WTC11 (cell line): Measurements from ENCODE around the gene RNF126. TPM values are rescaled to one million over a fixed set of nuclear protein-coding genes. Genes with fewer than 3 reads are reported as not detected.

Source experiments
- AFF4 ChIP-seq: sonication (generic); formaldehyde crosslinking; IDR thresholded peaks from 2 replicates; pipeline ENCODE4 v1.8.1; 2023; ENCODE audit warnings: mild to moderate bottlenecking, missing genetic modification reagents, borderline replicate concordance
- AR ChIP-seq: fragments of 250-450 bp; sonication (Bioruptor Pico); IDR thresholded peaks from 2 replicates; pipeline ENCODE4 v1.9.0; 2021; ENCODE audit warnings: mild to moderate bottlenecking
- ATF2 ChIP-seq: sonication (generic); formaldehyde crosslinking; IDR thresholded peaks from 2 replicates; pipeline ENCODE4 v1.8.1; 2022; ENCODE audit warnings: low read depth, missing genetic modification reagents, borderline replicate concordance
- ATF6 ChIP-seq: sonication (generic); formaldehyde crosslinking; IDR thresholded peaks from 2 replicates; pipeline ENCODE4 v1.8.1; 2023; ENCODE audit warnings: mild to moderate bottlenecking, missing genetic modification reagents
- CREB1 ChIP-seq: sonication (generic); formaldehyde crosslinking; IDR thresholded peaks from 2 replicates; pipeline ENCODE4 v1.8.0; 2023; ENCODE audit warnings: mild to moderate bottlenecking, missing genetic modification reagents
- ERG ChIP-seq: fragments of 250-450 bp; sonication (Bioruptor Pico); IDR thresholded peaks from 2 replicates; pipeline ENCODE4 v1.8.0; 2021; ENCODE audit warnings: mild to moderate bottlenecking
- ETV6 ChIP-seq: sonication (generic); formaldehyde crosslinking; IDR thresholded peaks from 2 replicates; pipeline ENCODE4 v1.8.1; 2022; ENCODE audit warnings: mild to moderate bottlenecking, missing genetic modification reagents
- FOXK1 ChIP-seq: sonication (generic); formaldehyde crosslinking; IDR thresholded peaks from 2 replicates; pipeline ENCODE4 v1.8.0; 2022; ENCODE audit warnings: mild to moderate bottlenecking, moderate library complexity, missing genetic modification reagents
- MAX ChIP-seq: sonication (generic); formaldehyde crosslinking; IDR thresholded peaks from 2 replicates; pipeline ENCODE4 v1.8.0; 2022; ENCODE audit warnings: mild to moderate bottlenecking, missing genetic modification reagents
- MXD4 ChIP-seq: fragments of 250-450 bp; sonication (Bioruptor Pico); IDR thresholded peaks from 2 replicates; pipeline ENCODE4 v1.8.0; 2021; ENCODE audit warnings: mild to moderate bottlenecking, moderate library complexity, borderline replicate concordance
- NFYB ChIP-seq: sonication (generic); formaldehyde crosslinking; conservative IDR thresholded peaks from 2 replicates; pipeline ENCODE4 v1.8.0; 2022; ENCODE audit warnings: low read depth, missing genetic modification reagents
- SMAD3 ChIP-seq: sonication (generic); formaldehyde crosslinking; IDR thresholded peaks from 2 replicates; pipeline ENCODE4 v1.8.0; 2022; ENCODE audit warnings: missing genetic modification reagents, mild to moderate bottlenecking, borderline replicate concordance
- SP1 ChIP-seq: sonication (generic); formaldehyde crosslinking; conservative IDR thresholded peaks from 2 replicates; pipeline ENCODE4 v1.8.1; 2022; ENCODE audit warnings: missing genetic modification reagents
- STAT6 ChIP-seq: sonication (generic); formaldehyde crosslinking; conservative IDR thresholded peaks from 2 replicates; pipeline ENCODE4 v1.8.1; 2023; ENCODE audit warnings: mild to moderate bottlenecking, low read depth, missing genetic modification reagents, moderate library complexity
- ZBTB21 ChIP-seq: sonication (generic); formaldehyde crosslinking; IDR thresholded peaks from 2 replicates; pipeline ENCODE4 v1.8.1; 2023; ENCODE audit warnings: mild to moderate bottlenecking, missing genetic modification reagents, borderline replicate concordance
- ZNF425 ChIP-seq: fragments of 250-450 bp; sonication (Bioruptor Pico); conservative IDR thresholded peaks from 2 replicates; pipeline ENCODE4 v1.9.0; 2021; ENCODE audit warnings: mild to moderate bottlenecking
- ZNF671 ChIP-seq: fragments of 250-450 bp; sonication (Bioruptor Pico); IDR thresholded peaks from 2 replicates; pipeline ENCODE4 v1.8.0; 2021; ENCODE audit warnings: mild to moderate bottlenecking
- total RNA-seq: library from RNA; stranded (reverse); gene quantifications from 3 replicates; pipeline ENCODE4 v1.2.3, GENCODE V29; 2021

Gene RNF126
- total RNA-seq, 1 experiment from 2014 or later: 84.4 TPM

- TF ChIP-seq AFF4 (CRISPR knock-in tag) (no peak), ERG (CRISPR knock-in tag) (no peak), ATF2 (CRISPR knock-in tag) (no peak), AR (no peak), ZNF425 (CRISPR knock-in tag) (no peak), NFYB (CRISPR knock-in tag) (peak; percentile 83), SP1 (CRISPR knock-in tag) (peak; percentile 65; the same call in 1 of the 2 replicates), ZNF671 (CRISPR knock-in tag) (no peak), MAX (CRISPR knock-in tag) (peak; percentile 82), STAT6 (CRISPR knock-in tag) (no peak), ATF6 (CRISPR knock-in tag) (no peak), MXD4 (CRISPR knock-in tag) (no peak), FOXK1 (peak; percentile 71), ETV6 (CRISPR knock-in tag) (0 out of 2 replicates have a peak, but pooled peaks have one; percentile 52), CREB1 (CRISPR knock-in tag) (no peak), ZBTB21 (CRISPR knock-in tag) (no peak), SMAD3 (CRISPR knock-in tag) (no peak)
- TF ChIP-seq, all 79 proteins: peak for 10
These were observed 29.8 kb downstream of the RNF126 start, which contains the start of gene POLRMT (continued) for GRCh38 chr19:633068-633785.
